MCF 10A (cell line): ENCODE data around the gene KLC3. TPM values are rescaled to one million over a fixed set of nuclear protein-coding genes. Genes with fewer than 3 reads are reported as not detected.

ENCODE experiments used
- BruUV-seq: library from RNA; stranded (reverse); fragments of 400-500 nt; replicated peaks from 2 replicates; lab custom pipeline; 2021; lab: Mats Ljungman, UMichigan
- CTCF ChIA-PET: fragments of 300-600 bp; sonication (Branson Sonifier 250); formaldehyde crosslinking; extraction: SDS; loops from one replicate; lab custom pipeline; 2021; ENCODE audit warnings: antibody characterized with exemption, inconsistent platforms; lab: Yijun Ruan, JAX
- POLR2A ChIA-PET: fragments of 300-600, 350-650 bp; sonication (Branson Sonifier 250); formaldehyde crosslinking; extraction: SDS; loops from one replicate; lab custom pipeline; 2020; ENCODE audit warnings: antibody characterized with exemption, inconsistent platforms; lab: Yijun Ruan, JAX
- DNase-seq: peaks from one replicate; pipeline ENCODE4 v3.0.0-alpha.2; 2018; ENCODE audit not compliant: unreplicated experiment
- H3K27ac Mint-ChIP-seq: one replicate; pipeline ENCODE4 v1.8.0; 2022; ENCODE audit warnings: mild to moderate bottlenecking, low read depth, mixed read lengths; ENCODE audit not compliant: unreplicated experiment
- H3K27me3 Mint-ChIP-seq: one replicate; pipeline ENCODE4 v1.8.0; 2022; ENCODE audit warnings: mixed read lengths; ENCODE audit not compliant: insufficient read depth, unreplicated experiment
- H3K36me3 Mint-ChIP-seq: one replicate; pipeline ENCODE4 v1.8.0; 2022; ENCODE audit warnings: mild to moderate bottlenecking, moderate library complexity, mixed read lengths; ENCODE audit not compliant: insufficient read depth, unreplicated experiment
- H3K4me1 Mint-ChIP-seq: one replicate; pipeline ENCODE4 v1.8.0; 2022; ENCODE audit warnings: mixed read lengths; ENCODE audit not compliant: insufficient read depth, unreplicated experiment
- H3K4me3 Mint-ChIP-seq: one replicate; pipeline ENCODE4 v1.8.0; 2022; ENCODE audit warnings: mild to moderate bottlenecking, moderate library complexity, mixed read lengths; ENCODE audit not compliant: unreplicated experiment
- H3K9me3 Mint-ChIP-seq: one replicate; pipeline ENCODE4 v1.8.0; 2022; ENCODE audit warnings: mixed read lengths; ENCODE audit not compliant: unreplicated experiment
- intact Hi-C: fragments of 100-400 bp; cut with micrococcal nuclease; formaldehyde crosslinking; loops from 2 replicates; pipeline ENCODE4 v1.14.1; 2022
- total RNA-seq: library from RNA; stranded (reverse); gene quantifications from 2 replicates; pipeline ENCODE4 v1.2.3, GENCODE V29; 2022
- TF ChIP-seq, protein P1 (sequence below): fragments of 200-600 bp; IDR thresholded peaks from one replicate; pipeline ENCODE4 v1.8.0; 2022; ENCODE audit warnings: antibody characterized with exemption, mild to moderate bottlenecking; ENCODE audit not compliant: unreplicated experiment

KLC3 gene
- total RNA-seq, 1 experiment from 2014 or later: 3.9 TPM

DNA sequence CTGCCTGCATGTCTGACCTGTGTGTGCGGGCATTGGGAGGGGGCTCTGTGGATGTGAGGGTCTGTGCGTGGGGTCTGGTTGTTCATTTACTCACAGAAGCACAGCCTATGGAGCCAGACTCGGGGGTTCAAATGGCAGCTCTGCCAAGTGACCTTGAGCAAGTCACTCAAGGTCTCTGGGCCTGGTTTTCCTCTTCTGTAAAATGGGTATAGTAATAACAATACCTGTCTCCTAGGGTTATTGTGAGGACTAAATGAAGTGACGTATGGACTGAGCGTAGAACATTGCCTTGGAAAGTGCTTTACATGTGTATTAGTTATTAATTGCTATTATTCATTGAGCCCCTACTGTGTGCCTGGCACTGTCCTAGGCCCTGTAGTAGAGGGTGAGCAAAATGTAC is 42.3 kb upstream of the KLC3 start:
- POLR2A ChIA-PET: interaction anchor here (1.0 kb wide), 1 partner anchor 14 kb away, joined by 3 read pairs; no protein-coding TSS in a partner anchor
- no peaks in the 10 kb centered on the region for H3K4me1 Mint-ChIP-seq
- BruUV-seq: no TSS peak
- peaks cover 30% of the 10 kb centered on the region for H3K36me3 Mint-ChIP-seq
- TF ChIP-seq, protein P1, sequence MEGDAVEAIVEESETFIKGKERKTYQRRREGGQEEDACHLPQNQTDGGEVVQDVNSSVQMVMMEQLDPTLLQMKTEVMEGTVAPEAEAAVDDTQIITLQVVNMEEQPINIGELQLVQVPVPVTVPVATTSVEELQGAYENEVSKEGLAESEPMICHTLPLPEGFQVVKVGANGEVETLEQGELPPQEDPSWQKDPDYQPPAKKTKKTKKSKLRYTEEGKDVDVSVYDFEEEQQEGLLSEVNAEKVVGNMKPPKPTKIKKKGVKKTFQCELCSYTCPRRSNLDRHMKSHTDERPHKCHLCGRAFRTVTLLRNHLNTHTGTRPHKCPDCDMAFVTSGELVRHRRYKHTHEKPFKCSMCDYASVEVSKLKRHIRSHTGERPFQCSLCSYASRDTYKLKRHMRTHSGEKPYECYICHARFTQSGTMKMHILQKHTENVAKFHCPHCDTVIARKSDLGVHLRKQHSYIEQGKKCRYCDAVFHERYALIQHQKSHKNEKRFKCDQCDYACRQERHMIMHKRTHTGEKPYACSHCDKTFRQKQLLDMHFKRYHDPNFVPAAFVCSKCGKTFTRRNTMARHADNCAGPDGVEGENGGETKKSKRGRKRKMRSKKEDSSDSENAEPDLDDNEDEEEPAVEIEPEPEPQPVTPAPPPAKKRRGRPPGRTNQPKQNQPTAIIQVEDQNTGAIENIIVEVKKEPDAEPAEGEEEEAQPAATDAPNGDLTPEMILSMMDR: no peak
- H3K27me3 Mint-ChIP-seq: no peaks in the 10 kb centered on the region
- H3K4me3 Mint-ChIP-seq: no peak overlapping the region
- H3K9me3 Mint-ChIP-seq: no peaks in the 10 kb centered on the region
- intact Hi-C loops: no loop called here
- CTCF ChIA-PET: no interaction called here
- H3K27ac Mint-ChIP-seq: no peak overlapping the region
- DNase-seq: no peak

DNA sequence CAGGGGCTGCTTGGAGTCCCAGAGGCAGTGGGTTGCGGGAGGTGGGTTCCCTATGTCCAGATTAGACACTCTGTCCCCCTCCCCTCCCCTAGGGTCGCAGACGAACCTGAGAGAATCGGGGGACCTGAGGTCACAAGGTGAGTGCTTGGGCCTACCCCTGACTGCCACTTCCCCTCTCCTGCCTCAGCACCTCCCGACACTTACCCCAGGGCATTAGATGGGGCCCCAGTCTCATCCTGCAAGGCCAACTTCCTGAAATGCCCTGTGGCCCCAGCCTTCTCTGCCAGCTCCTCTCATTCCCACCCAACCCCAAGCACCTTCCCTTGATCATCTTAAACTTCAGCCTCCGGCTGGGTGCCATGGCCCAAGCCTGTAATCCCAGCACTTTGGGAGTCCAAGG is 40.8 kb upstream of the KLC3 start:
- ChIA-PET CTCF (interaction anchor here (0.6 kb wide), 1 partner anchor 455 kb away, joined by 4 read pairs; no protein-coding TSS in a partner anchor), POLR2A (no interaction called here)
- TF ChIP-seq, protein P1: no peak
- Mint-ChIP-seq H3K4me1 (no peaks in the 10 kb centered on the region), H3K36me3 (peaks cover 31% of the 10 kb centered on the region), H3K9me3 (no peaks in the 10 kb centered on the region), H3K27me3 (no peaks in the 10 kb centered on the region), H3K27ac (no peak overlapping the region), H3K4me3 (no peak overlapping the region)
- DNase-seq: no peak
- no TSS peak for BruUV-seq
- intact Hi-C loops: no loop called here

- Mint-ChIP-seq H3K9me3 (no peaks in the 10 kb centered on the region), H3K27ac (no peak overlapping the region), H3K27me3 (no peaks in the 10 kb centered on the region), H3K36me3 (peaks cover 24% of the 10 kb centered on the region), H3K4me1 (peaks cover 12% of the 10 kb centered on the region), H3K4me3 (no peak overlapping the region)
- intact Hi-C loops: no loop called here
- POLR2A ChIA-PET: no interaction called here
- DNase-seq: no peak
- BruUV-seq: no TSS peak
- CTCF ChIA-PET: interaction anchor here (0.5 kb wide), 1 partner anchor 276 kb away, joined by 3 read pairs; no protein-coding TSS in a partner anchor
- TF ChIP-seq, protein P1: no peak
Measured at GRCh38 chr19:45302416-45302815, 38.1 kb upstream of the KLC3 start.

DNA sequence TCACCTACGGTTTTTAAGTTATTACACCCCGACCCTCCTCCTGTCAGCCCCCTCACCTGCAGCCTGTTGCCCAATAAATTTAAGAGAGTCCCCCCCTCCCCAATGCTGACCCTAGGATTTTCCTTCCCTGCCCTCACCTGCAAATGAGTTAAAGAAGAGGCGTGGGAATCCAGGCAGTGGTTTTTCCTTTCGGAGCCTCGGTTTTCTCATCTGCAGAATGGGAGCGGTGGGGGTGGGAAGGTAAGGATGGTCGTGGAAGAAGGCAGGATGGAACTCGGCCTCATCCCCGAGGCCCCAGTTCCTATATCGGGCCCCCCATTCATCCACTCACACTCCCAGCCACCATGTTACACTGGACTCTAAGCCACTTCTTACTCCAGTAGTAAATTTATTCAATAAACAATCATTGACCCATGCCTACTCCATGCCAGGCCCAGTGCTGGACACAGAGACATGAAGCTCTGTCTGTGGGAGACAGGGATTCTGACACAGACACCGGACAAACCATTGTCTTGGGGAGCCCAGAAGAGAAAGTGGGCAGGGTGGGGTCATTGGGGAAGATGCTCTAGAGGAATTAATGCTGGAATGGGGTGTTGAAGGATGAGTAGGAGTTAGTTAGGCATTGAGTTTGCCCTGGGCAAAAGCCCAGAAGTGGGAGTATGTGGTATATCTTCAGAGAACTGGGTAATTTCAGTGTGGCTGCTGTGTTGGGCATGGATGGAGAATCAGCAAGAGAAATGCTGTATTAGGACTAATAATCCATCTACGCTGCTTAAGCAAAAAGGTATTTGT is 37.1 kb upstream of the KLC3 start:
- no peaks in the 10 kb centered on the region for H3K27me3 Mint-ChIP-seq
- CTCF ChIA-PET: interaction anchor here (0.6 kb wide), 2 partner anchors 10 to 1172 kb away, joined by 3 read pairs; no protein-coding TSS in a partner anchor
- intact Hi-C loops: no loop called here
- TF ChIP-seq, protein P1: no peak
- POLR2A ChIA-PET: no interaction called here
- no peak overlapping the region for H3K27ac Mint-ChIP-seq
- no TSS peak for BruUV-seq
- no peak for DNase-seq
- peaks cover 12% of the 10 kb centered on the region for H3K4me1 Mint-ChIP-seq
- no peaks in the 10 kb centered on the region for H3K9me3 Mint-ChIP-seq
- H3K4me3 Mint-ChIP-seq: no peak overlapping the region
- H3K36me3 Mint-ChIP-seq: peaks cover 20% of the 10 kb centered on the region
